ENCODE data around the gene TBL2.
"Not testable (repeated sequence)": the region's sequence is repeated elsewhere in the genome, so short reads cannot be mapped to it uniquely, and the experiment has no call there.

Gene TBL2

DNA sequence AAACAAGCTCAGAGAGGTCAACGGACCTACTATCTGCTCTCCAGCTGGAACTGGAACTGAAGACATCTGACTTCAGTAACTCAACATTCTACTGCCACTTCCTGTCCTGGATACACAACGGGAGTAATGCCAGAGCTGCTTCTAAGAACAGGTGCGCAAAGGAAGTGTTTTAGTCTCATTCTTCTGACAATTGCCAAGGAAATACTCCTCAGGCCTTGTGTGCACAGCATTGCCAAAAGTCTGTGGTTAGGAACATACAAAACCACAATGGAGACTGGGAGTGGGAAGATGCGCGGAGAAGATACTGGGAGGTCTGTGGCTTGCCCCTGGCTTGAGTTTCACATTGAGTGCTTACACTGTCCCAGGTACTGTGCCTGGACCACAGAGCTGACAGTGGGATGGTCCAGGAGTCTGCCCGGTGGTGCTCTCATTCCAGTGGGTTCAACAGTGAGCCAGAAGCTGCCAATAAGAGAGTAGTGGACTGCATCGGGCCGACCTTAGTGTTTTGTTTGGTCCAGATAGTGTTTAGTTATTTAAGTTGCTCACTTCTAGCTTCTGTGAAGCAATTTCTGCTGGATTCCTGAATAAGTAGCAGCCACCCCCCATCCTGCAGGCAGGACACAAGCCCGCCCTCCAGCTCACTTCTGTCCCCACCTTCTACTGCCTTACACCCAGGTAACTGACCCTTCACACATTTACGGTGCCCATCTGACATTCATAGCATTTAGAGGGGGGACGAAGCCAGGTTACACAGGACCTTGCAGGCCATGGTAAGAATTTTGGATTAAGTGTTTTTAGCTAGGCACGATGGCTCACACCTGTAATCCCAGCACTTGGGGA, 10.3 kb downstream of the TBL2 start:
- no peak for DNase-seq

- DNase-seq, result no peak
Observed at GRCh38 chr7:73567140-73567539, 11.2 kb downstream of the TBL2 start.

- DNase-seq, result not testable (repeated sequence)
Observed at GRCh38 chr7:73566431-73566830, 11.9 kb downstream of the TBL2 start.

DNA sequence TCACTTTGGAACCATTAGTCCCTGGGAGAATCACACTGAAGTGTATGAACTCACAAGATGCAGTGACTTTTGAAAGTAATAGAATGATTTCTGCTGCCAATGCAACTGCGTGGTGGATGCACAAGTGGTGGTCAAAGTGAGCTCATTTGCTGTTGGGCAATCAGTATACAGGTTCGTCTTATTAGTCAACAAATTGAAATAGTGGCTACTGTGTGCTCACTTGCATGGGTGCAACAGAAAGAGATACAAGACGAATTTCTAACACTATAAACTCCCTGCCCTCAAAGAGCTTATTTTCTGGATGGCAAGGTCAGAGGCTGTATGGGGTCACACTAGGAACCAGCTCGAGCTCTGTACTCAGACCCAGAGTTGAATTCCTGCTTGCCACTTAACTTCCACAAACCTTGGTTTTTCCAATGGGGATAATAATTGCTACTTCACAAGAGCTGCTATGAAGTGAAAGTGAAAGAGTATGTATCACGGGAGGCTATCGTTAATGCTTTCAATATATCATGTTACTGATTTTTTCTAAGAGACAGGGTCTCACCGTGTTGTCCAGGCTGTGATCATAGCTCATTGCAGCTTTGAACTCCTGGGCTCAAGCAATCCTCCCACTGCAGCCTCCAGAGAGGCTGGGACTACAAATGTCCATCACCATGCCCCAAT, 12.6 kb downstream of the TBL2 start:
- DNase-seq, result peak in 1 of 2 donors; percentile 33

- peak in 1 of 2 donors; percentile 63 for DNase-seq
Observed at GRCh38 chr7:73560109-73560835, 18.1 kb downstream of the TBL2 start.

DNA sequence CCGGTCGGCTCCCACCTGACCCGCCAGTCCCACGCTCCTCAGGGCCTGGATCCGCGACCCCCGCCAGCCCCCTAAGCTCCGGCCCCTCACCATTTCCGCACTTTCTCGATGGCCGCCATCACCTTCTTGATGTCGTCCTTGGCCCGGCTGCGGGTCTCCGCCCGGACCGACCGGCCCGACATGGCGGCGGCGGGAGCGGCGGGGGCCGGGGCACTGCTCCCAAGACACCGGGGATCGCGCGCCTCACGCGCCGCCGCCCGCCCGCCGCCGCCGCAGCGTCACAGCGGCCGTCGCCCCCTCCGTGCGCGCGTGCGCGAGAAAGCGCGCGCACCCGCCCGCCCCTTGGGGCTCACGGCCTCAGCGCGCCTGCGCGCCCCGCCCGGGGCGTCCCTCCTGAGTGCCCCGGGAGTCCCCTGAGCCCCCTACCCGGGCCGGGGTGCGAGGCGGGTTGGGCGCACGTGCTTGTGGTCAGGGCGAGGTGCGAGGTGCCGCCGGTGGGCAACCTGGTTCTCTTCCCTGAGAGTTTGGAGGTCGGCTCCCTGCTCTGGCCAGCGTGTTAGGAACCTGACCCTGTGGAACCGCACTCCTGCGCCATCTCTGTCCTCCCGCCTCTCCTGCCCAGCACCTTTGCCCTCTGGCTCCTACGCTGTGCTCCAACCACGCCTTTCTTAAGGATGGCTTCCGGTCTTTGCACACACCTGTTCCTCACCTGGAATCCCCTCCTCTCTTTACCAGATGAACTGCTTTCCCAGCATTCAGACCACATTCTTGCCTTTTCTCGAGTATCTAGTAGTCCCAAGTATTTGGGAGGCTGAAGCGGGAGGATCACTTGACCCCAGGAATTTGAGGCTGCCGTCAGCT, 20.8 kb downstream of the TBL2 start, which contains the start of gene BCL7B:
TSS of gene BCL7B (minus strand) at position 294 of the 861 bp plus-strand sequence. CDS start at position 182, 112 bp downstream.
- peak; percentile 49 to 85 for DNase-seq

- peak; percentile 72 to 94 for DNase-seq
Observed at GRCh38 chr7:73557108-73557396, 21.3 kb downstream of the TBL2 start.

DNA sequence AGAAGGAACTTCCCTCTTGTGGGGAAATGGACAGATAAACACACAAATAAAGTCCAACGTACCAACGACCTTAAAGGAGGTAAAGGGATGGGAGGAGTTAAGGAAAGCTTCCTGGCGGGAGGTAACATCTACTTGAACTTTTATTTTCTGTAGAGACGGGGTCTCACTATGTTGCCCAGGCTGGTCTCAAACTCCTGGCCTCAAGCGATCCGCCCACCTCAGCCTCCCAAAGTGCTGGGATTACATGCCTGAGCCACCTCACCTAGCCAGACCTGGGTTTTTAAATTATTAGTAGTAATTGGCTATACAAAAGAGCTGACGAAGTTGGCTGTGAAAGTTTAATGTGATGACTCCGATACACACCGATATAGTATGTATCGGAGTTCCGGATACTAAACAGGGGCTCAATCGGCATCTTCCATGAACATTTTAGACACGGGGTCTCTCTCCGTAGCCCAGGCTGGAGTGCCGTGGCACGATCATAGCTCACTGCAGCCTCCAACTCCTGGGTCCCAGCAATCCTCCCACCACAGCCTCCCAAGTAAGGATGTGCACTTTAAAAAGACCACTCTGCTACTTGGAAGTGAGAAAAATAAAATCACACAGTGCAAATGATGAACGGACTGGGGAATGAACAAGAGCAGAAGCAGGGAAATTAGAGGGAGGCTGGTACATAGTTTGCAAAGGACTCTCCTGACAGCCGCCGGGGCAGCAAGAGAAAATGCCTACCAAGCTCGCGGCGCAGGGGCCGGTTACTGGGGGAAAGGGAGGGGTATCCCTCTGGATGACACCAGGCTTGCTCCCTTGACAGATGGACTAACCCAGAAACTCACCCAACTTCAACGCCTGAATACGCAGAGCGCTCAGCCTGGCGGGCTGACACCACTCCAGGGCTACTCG, 21.9 kb downstream of the TBL2 start:
- no peak for DNase-seq

GRCh38 chr7:73555411-73555982, 22.9 kb downstream of the TBL2 start:
- DNase-seq, result no peak

DNA sequence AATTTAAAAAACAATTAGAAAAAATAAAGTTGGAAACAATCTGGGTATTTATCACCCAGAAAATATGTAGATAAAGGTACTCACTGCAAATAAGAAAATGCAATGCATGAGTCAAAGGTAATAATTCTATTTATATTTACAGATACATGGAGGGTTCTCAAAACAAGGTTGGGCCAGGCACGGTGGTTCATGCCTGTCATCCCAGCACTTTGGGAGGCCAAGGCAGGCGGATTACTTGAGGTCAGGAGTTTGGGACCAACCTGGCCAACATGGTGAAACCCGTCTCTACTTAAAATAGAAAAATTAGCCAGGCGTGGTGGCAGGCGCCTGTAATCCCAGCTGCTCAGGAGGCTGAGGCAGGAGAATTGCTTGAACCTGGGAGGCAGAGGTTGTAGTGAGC, 28.3 kb downstream of the TBL2 start:
- not testable (repeated sequence) for DNase-seq

GRCh38 chr7:73549176-73549575, 29.2 kb downstream of the TBL2 start:
- DNase-seq, result no peak

DNA sequence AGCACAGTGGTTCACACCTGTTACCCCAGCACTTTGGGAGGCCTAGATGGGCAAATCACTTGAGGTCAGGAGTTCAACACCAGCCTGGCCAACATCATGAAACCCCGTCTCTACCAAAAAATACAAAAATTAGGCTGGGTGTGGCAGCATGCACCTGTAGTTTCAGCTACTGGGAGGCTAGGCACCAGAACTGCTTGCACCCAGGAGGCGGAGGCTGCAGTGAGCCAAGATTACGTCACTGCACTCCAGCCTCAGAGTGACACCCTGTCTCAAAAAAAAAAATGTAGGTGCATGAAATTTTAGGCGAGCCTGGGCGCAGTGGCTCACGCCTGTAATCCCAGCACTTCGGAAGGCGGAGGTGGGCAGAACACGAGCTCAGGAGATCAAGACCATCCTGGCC, 30.5 kb downstream of the TBL2 start:
- no peak for DNase-seq

DNA sequence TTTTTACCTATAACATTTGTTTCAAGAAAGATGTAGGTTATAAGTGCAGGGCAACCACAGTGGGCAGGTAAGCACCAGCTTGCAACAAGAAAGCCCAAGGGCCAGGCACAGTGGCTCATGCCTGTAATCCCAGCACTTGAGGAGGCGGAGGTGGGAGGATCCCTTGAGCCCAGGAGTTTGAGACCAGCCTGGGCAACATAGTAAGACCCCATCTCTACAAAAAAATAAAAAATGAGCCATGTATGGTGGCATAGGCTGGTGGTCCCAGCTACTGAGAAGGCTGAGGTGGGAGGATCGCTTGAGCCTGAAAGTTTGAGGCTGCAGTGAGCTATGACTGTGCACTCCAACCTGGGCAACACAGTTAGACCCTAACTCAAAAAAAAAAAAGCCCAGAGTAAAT, 33.7 kb downstream of the TBL2 start:
- no peak for DNase-seq

- no peak for DNase-seq
Observed at GRCh38 chr7:73541722-73542121, 36.7 kb downstream of the TBL2 start.

DNA sequence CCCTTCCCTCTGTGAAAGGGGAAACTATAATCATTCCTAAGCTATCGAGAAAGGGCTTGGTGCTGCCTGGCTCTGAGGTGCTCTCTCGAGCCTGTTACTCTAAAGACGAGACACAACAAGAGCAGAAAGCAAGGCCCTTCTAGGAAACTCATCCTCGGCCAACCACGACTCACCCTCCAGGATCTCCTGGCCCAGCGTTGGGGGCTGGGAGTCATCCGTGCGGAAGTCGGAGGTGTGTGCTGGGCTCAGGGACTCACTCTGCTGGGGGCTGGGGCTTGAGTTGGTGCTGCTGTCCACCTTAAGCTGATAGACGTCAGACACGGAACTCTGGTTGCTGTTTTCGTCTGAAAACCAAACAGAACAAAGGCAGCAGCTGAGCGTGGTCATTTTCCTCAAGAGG, 38.7 kb downstream of the TBL2 start:
- no peak for DNase-seq

DNA sequence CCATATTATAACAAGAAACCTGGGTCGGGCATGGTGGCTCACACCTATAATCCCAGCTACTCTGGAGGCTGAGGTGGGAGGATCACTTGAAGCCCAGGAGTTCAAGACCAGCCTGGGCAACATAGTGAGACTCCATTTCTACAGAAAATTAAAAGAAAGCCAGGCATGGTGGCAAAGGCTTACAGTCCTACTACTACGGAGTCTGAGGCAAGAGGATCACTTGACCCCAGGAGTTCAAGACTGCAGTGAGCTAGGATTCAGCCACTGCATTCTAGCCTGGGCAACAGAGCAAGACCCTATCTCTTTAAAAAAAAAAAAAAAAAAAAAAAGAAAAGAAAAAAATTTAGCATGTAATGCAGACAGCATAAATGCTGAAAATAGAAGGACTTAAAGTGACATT, 39.9 kb downstream of the TBL2 start:
- not testable (repeated sequence) for DNase-seq

DNA sequence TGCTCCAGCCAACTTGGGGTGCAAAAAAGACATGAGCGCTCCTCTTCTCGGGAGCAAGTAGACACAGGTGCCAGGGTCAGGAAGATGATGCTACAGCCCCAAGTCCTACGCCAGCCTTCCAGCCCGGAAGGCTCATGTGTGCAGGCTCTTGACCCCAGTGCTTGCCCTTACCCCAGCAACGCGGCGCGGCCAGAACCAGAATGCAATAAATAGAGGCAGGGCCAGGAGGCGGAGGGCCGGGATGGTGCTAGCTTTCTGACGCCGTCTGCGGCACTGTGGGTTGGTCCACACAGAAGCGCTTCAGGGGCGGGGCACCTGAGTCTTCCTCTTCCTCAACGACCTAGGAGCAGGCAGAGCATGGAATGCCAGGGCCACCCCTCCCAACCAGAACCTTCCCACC, 41.3 kb downstream of the TBL2 start:
- no peak for DNase-seq

GRCh38 chr7:73536479-73536878, 41.9 kb downstream of the TBL2 start:
- no peak for DNase-seq

DNA sequence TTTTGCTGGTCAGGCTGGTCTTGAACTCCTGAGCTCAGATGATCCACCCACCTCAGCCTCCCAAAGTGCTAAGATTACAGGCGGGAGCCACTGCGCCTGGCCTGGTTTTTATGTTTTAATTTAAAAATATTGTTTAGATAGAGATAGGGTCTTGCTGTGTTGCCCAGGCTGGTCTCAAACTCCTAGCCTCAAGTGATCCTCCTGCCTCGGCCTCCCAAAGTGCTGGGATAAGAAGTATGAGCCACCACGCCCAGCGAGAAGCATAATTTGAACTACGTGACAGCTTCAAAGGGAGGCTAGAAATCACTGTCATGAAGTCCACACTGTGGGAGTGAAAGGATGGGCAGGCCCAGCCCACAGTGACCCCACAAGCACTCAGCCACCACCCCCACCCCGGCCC, 42.5 kb downstream of the TBL2 start:
- not testable (repeated sequence) for DNase-seq

GRCh38 chr7:73533742-73534141, 44.6 kb downstream of the TBL2 start:
- DNase-seq, result no peak

GRCh38 chr7:73532224-73532623, 46.2 kb downstream of the TBL2 start:
- no peak for DNase-seq
